GM23338 (cell line): ENCODE data around the gene MST1. TPM values are rescaled to one million over a fixed set of nuclear protein-coding genes. Genes with fewer than 3 reads are reported as not detected.

ENCODE experiments used
- ATAC-seq: fragments of 200-7000 bp; cut with Tn5 transposase; 3 replicates; pipeline ENCODE4 v1.9.1; 2020
- DNase-seq: peaks from one replicate; pipeline ENCODE4 v3.0.0-alpha.2; 2015; ENCODE audit warnings: low spot score
- H2AFZ ChIP-seq: fragments of 200-600 bp; sonication (generic); 2 replicates; pipeline ENCODE4 v1.8.0; 2016; ENCODE audit warnings: antibody characterized with exemption, mild to moderate bottlenecking, moderate library complexity
- H3F3A ChIP-seq: fragments of 200-600 bp; sonication (generic); replicated peaks from 2 replicates; pipeline ENCODE4 v1.8.0; 2017; ENCODE audit warnings: antibody characterized with exemption, mixed run types, low read depth
- H3K27ac ChIP-seq: fragments of 200-600 bp; sonication (generic); 2 replicates; pipeline ENCODE4 v1.6.1; 2016; ENCODE audit warnings: low read depth
- H3K27me3 ChIP-seq: fragments of 200-600 bp; sonication (generic); 2 replicates; pipeline ENCODE4 v1.8.0; 2016; ENCODE audit warnings: mild to moderate bottlenecking, mixed run types, moderate library complexity; ENCODE audit not compliant: insufficient read depth
- H3K36me3 ChIP-seq: fragments of 200-600 bp; sonication (generic); 2 replicates; pipeline ENCODE4 v1.8.0; 2016; ENCODE audit warnings: mild to moderate bottlenecking; ENCODE audit not compliant: insufficient read depth
- H3K4me1 ChIP-seq: fragments of 200-600 bp; sonication (generic); 2 replicates; pipeline ENCODE4 v1.8.0; 2016; ENCODE audit warnings: mild to moderate bottlenecking, moderate library complexity; ENCODE audit not compliant: insufficient read depth
- H3K4me2 ChIP-seq: fragments of 200-600 bp; sonication (generic); 2 replicates; pipeline ENCODE4 v1.7.1; 2017; ENCODE audit warnings: mixed run types
- H3K4me3 ChIP-seq: fragments of 200-600 bp; sonication (generic); 2 replicates; pipeline ENCODE4 v1.6.1; 2016; ENCODE audit warnings: mixed run types
- H3K79me2 ChIP-seq: fragments of 200-600 bp; sonication (generic); replicated peaks from 2 replicates; pipeline ENCODE4 v1.8.0; 2017; ENCODE audit warnings: mild to moderate bottlenecking; ENCODE audit not compliant: insufficient read depth
- H3K9me2 ChIP-seq: fragments of 200-600 bp; sonication (generic); 2 replicates; pipeline ENCODE4 v1.8.0; 2017; ENCODE audit not compliant: insufficient read depth
- H4K20me1 ChIP-seq: fragments of 200-600 bp; sonication (generic); replicated peaks from 2 replicates; pipeline ENCODE4 v1.8.0; 2017; ENCODE audit warnings: mild to moderate bottlenecking; ENCODE audit not compliant: insufficient read depth
- H3K27ac Mint-ChIP-seq: 2 replicates; pipeline ENCODE4 v1.8.0; 2020; ENCODE audit warnings: inconsistent platforms, mild to moderate bottlenecking, moderate library complexity, mixed read lengths
- H3K27me3 Mint-ChIP-seq: 3 replicates; pipeline ENCODE4 v1.8.0; 2022; ENCODE audit warnings: low read depth, mild to moderate bottlenecking, moderate library complexity, mixed read lengths, inconsistent platforms; ENCODE audit not compliant: insufficient read depth, poor library complexity
- H3K36me3 Mint-ChIP-seq: 3 replicates; pipeline ENCODE4 v1.8.0; 2021; ENCODE audit warnings: low read depth, mild to moderate bottlenecking, inconsistent platforms, moderate library complexity, mixed read lengths
- H3K4me1 Mint-ChIP-seq: 3 replicates; pipeline ENCODE4 v1.8.0; 2020; ENCODE audit warnings: mild to moderate bottlenecking, inconsistent platforms, mixed read lengths
- H3K4me3 Mint-ChIP-seq: 3 replicates; pipeline ENCODE4 v1.8.0; 2021; ENCODE audit warnings: moderate library complexity, mild to moderate bottlenecking, inconsistent platforms, mixed read lengths
- H3K9me3 Mint-ChIP-seq: 3 replicates; pipeline ENCODE4 v1.8.0; 2020; ENCODE audit warnings: moderate library complexity, mild to moderate bottlenecking, inconsistent platforms, mixed read lengths
- CREB1 ChIP-seq: fragments of 250-450 bp; sonication (Bioruptor Pico); IDR thresholded peaks from 2 replicates; pipeline ENCODE4 v1.5.0; 2020; ENCODE audit warnings: low read depth, mild to moderate bottlenecking, moderate library complexity
- CTCF ChIP-seq, 2 experiments: fragments of 200-600 bp in 1 of 2; sonication (generic) in 1 of 2; conservative IDR thresholded peaks; 2 replicates each; pipeline versions ENCODE4 v1.5.1 to v1.6.1; 2016 to 2017; ENCODE audit warnings: antibody characterized with exemption in 2 of 2, low read depth in 2 of 2, mild to moderate bottlenecking in 2 of 2, moderate library complexity in 1 of 2
- ETS1 ChIP-seq: IDR thresholded peaks from 2 replicates; pipeline ENCODE4 v1.6.1; 2016; ENCODE audit warnings: antibody characterized with exemption
- JUNB ChIP-seq: IDR thresholded peaks from one replicate; pipeline ENCODE4 v1.6.1; 2016; ENCODE audit warnings: antibody characterized with exemption; ENCODE audit not compliant: unreplicated experiment
- NANOG ChIP-seq: IDR thresholded peaks from 2 replicates; pipeline ENCODE4 v1.6.1; 2016; ENCODE audit warnings: antibody characterized with exemption, borderline replicate concordance
- ZNF114 ChIP-seq: fragments of 250-450 bp; sonication (Bioruptor Pico); IDR thresholded peaks from 2 replicates; pipeline ENCODE4 v1.5.0; 2020; ENCODE audit warnings: mild to moderate bottlenecking, moderate library complexity
- ZNF331 ChIP-seq: fragments of 250-450 bp; sonication (Bioruptor Pico); IDR thresholded peaks from 2 replicates; pipeline ENCODE4 v1.5.0; 2020; ENCODE audit warnings: low read depth, mild to moderate bottlenecking, moderate library complexity
- ZNF462 ChIP-seq: fragments of 250-450 bp; sonication (Bioruptor Pico); IDR thresholded peaks from 2 replicates; pipeline ENCODE4 v1.5.0; 2020; ENCODE audit warnings: mild to moderate bottlenecking, moderate library complexity
- polyA plus RNA-seq: library from polyadenylated mRNA; unstranded; fragments of >200 nt; fragmentation: Nextera tagmentation; extraction: Ambion mirVana; gene quantifications from 2 replicates; pipeline ENCODE4 v1.2.1, GENCODE V29; 2016
- total RNA-seq: library from RNA; depleted of rRNA; stranded (reverse); fragments of >200 nt; shearing (Covaris generic); gene quantifications from 2 replicates; pipeline ENCODE4 v1.2.3, GENCODE V29; 2014

The MST1 gene
- total and polyA plus RNA-seq, 2 experiments from 2014 or later, result 5.9 to 11.1 TPM

GRCh38 chr3:49717959-49718857, 28.9 kb upstream of the MST1 start:
- Histone ChIP-seq H3K79me2 (no peaks in the 10 kb centered on the region; the same call in 1 of the 2 replicates), H2AFZ (0 out of 2 replicates have a peak overlapping the region, but pooled peaks have one; percentile 56), H3K4me1 (no peaks in the 10 kb centered on the region; the same call in 1 of the 2 replicates), H3K4me3 (peak overlapping the region; percentile 77), H3K27me3 (no peaks in the 10 kb centered on the region), H3F3A (peaks cover 8% of the 10 kb centered on the region; the same call in 1 of the 2 replicates), H3K4me2 (peak overlapping the region; percentile 95), H4K20me1 (peaks cover 7% of the 10 kb centered on the region; the same call in 1 of the 2 replicates), H3K9me2 (no peaks in the 10 kb centered on the region), H3K36me3 (peaks cover 5% of the 10 kb centered on the region; the same call in 1 of the 2 replicates), H3K27ac (peak overlapping the region; percentile 27; the same call in 1 of the 2 replicates)
- peak overlapping the region; percentile 85 for H3K4me3 Mint-ChIP-seq
- H3K27ac Mint-ChIP-seq, result peak overlapping the region; percentile 88
- H3K4me1 Mint-ChIP-seq, result peaks cover 19% of the 10 kb centered on the region
- DNase-seq (peak; percentile 72), ATAC-seq (peak; percentile 10)
- H3K36me3 Mint-ChIP-seq, result peaks cover 25% of the 10 kb centered on the region
- H3K9me3 Mint-ChIP-seq, result peaks cover 6% of the 10 kb centered on the region; the same call in 1 of the 3 replicates
- TF ChIP-seq ZNF331 (CRISPR knock-in tag) (no peak), ZNF462 (CRISPR knock-in tag) (no peak), NANOG (no peak), ETS1 (no peak), CREB1 (CRISPR knock-in tag) (no peak), CTCF (conservative IDR thresholded peaks at IDR 0.05; ENCODE audit: low read depth in 2 of 2) (no peak), ZNF114 (CRISPR knock-in tag) (no peak), JUNB (no peak)
- H3K27me3 Mint-ChIP-seq, result peaks cover 39% of the 10 kb centered on the region
